ENCODE data around the gene SLC29A3. TPM values are rescaled to one million over a fixed set of nuclear protein-coding genes. Genes with fewer than 3 reads are reported as not detected.
A peak's percentile ranks its signal among the peaks of the same experiment; 100 is the strongest.

SLC29A3 gene
- total and polyA plus RNA-seq, 2 donors from 2014 or later: 5.3 to 5.7 TPM

DNA sequence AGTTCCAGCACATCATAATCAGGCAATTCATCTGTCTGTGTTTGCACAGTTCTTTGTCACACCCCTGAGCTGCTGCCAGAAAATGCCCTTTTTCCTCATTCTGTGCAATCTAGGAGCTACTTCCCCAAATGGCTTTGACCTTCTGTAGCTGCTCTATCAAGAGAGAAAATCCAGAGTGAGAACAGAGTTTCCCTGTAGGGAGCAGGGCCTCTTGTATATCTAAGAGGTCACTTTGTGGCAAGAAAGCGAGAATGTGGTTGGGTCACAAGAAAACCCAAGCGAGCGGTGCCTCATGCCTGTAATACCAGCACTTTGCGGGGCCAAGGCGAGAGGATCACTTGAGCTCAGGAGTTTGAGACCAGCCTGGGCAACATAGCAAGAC lies 24.3 kb downstream of the SLC29A3 start:
- FAIRE-seq (no peak), DNase-seq (no peak)
- TF ChIP-seq, protein P1, sequence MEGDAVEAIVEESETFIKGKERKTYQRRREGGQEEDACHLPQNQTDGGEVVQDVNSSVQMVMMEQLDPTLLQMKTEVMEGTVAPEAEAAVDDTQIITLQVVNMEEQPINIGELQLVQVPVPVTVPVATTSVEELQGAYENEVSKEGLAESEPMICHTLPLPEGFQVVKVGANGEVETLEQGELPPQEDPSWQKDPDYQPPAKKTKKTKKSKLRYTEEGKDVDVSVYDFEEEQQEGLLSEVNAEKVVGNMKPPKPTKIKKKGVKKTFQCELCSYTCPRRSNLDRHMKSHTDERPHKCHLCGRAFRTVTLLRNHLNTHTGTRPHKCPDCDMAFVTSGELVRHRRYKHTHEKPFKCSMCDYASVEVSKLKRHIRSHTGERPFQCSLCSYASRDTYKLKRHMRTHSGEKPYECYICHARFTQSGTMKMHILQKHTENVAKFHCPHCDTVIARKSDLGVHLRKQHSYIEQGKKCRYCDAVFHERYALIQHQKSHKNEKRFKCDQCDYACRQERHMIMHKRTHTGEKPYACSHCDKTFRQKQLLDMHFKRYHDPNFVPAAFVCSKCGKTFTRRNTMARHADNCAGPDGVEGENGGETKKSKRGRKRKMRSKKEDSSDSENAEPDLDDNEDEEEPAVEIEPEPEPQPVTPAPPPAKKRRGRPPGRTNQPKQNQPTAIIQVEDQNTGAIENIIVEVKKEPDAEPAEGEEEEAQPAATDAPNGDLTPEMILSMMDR (IDR thresholded peaks at IDR 0.05; ENCODE audit: borderline replicate concordance, extremely low read depth, insufficient read depth): no peak
- no peaks in the 10 kb centered on the region for H3K27me3 ChIP-seq (ENCODE audit: control insufficient read depth, insufficient read depth, low read length)
- H3K9me3 ChIP-seq (ENCODE audit: control insufficient read depth in 2 of 3, insufficient read depth in 1 of 3, low read length in 3 of 3): no peaks in the 10 kb centered on the region
- intact Hi-C loops (cut with DNase I): no loop called here
- no peaks in the 10 kb centered on the region for H3K36me3 ChIP-seq (ENCODE audit: control insufficient read depth in 2 of 3, insufficient read depth in 3 of 3, low read length in 3 of 3)
- no peaks in the 10 kb centered on the region for H3K4me1 ChIP-seq (ENCODE audit: control insufficient read depth in 2 of 3, insufficient read depth in 2 of 3, low read depth in 1 of 3, low read length in 3 of 3)
- no peak overlapping the region for H3K4me3 ChIP-seq (ENCODE audit: low read length in 3 of 3)
- no peak overlapping the region for H3K9ac ChIP-seq (ENCODE audit: low read length in 3 of 3)
- no peak overlapping the region for H3K27ac ChIP-seq (ENCODE audit: low read depth in 2 of 2, low read length in 2 of 2)

DNA sequence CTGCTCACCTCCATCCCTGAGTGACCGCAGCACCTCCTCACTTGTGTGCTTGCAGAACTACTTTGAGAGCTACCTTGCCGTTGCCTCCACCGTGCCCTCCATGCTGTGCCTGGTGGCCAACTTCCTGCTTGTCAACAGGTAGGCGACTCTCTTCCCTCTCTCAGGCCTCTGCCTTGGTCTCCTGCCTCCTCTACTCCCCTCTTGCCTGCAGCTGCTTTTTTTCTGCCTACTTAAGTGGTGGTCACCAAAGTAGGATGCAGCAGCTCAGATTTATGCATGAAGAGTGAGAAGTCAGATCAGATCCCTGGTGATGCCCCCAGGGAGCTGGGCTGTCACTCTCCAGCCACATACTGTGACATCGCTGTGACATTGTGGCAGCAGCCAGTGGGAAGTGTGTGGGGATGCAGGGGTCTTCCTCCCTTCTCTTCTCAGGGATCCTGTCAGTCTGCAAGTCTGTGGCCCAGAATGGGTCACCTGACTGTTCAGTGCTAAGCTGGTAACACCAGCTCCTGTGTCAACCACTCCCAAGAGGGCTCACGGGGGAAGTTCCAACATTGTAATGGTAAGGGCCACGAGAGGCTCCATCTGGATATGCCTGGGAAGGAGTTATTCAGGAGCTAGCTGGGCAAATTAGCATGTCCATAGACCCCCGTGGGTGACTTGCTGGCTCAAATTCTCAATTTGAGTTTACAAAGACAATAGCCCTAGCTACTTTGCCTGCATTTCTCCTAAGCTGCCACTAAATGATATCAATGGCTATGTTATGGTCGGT lies 25.3 kb downstream of the SLC29A3 start:
- no peaks in the 10 kb centered on the region for H3K4me1 ChIP-seq (ENCODE audit: control insufficient read depth in 2 of 3, insufficient read depth in 2 of 3, low read depth in 1 of 3, low read length in 3 of 3)
- TF ChIP-seq, protein P1 (IDR thresholded peaks at IDR 0.05; ENCODE audit: borderline replicate concordance, extremely low read depth, insufficient read depth): no peak
- intact Hi-C loops (cut with DNase I): no loop called here
- no peak for FAIRE-seq
- no peak overlapping the region for H3K27ac ChIP-seq (ENCODE audit: low read depth in 2 of 2, low read length in 2 of 2)
- no peaks in the 10 kb centered on the region for H3K9me3 ChIP-seq (ENCODE audit: control insufficient read depth in 2 of 3, insufficient read depth in 1 of 3, low read length in 3 of 3)
- no peak for DNase-seq
- H3K4me3 ChIP-seq (ENCODE audit: low read length in 3 of 3): no peak overlapping the region
- H3K27me3 ChIP-seq (ENCODE audit: control insufficient read depth, insufficient read depth, low read length): no peaks in the 10 kb centered on the region
- no peak overlapping the region for H3K9ac ChIP-seq (ENCODE audit: low read length in 3 of 3)
- H3K36me3 ChIP-seq (ENCODE audit: control insufficient read depth in 2 of 3, insufficient read depth in 3 of 3, low read length in 3 of 3): no peaks in the 10 kb centered on the region

DNA sequence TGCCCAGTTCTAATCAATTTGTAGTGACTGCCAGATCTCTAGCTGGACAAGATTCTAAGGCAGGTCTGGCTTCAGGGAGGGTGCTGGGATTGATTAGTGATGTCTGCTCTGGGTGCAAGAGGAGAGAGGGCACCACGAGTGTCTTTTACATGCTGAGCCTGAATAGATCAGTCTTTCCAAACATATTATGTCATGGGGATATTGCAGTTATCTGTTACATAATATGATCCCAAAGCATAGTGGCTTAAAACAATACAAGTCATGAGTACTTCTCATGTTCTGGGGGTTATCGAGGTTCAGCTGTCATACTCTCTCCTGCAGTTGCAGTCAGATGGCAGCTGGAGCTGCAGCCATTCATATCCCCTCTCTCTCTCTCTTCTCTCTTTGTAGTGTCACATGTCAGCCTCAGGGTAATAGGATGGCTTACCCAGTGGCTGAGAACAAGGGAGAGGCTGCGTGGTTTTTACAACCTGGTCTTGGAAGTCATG lies 26.0 kb downstream of the SLC29A3 start:
- FAIRE-seq: no peak
- intact Hi-C loops (cut with DNase I): no loop called here
- peak in 4 of 5 donors; percentile 47 to 68 (median 60) for DNase-seq
- no peaks in the 10 kb centered on the region for H3K27me3 ChIP-seq (ENCODE audit: control insufficient read depth, insufficient read depth, low read length)
- TF ChIP-seq, protein P1 (IDR thresholded peaks at IDR 0.05; ENCODE audit: borderline replicate concordance, extremely low read depth, insufficient read depth): no peak
- no peak overlapping the region for H3K9ac ChIP-seq (ENCODE audit: low read length in 3 of 3)
- H3K9me3 ChIP-seq (ENCODE audit: control insufficient read depth in 2 of 3, insufficient read depth in 1 of 3, low read length in 3 of 3): no peaks in the 10 kb centered on the region
- H3K36me3 ChIP-seq (ENCODE audit: control insufficient read depth in 2 of 3, insufficient read depth in 3 of 3, low read length in 3 of 3): no peaks in the 10 kb centered on the region
- H3K27ac ChIP-seq (ENCODE audit: low read depth in 2 of 2, low read length in 2 of 2): no peak overlapping the region
- no peak overlapping the region for H3K4me3 ChIP-seq (ENCODE audit: low read length in 3 of 3)
- H3K4me1 ChIP-seq (ENCODE audit: control insufficient read depth in 2 of 3, insufficient read depth in 2 of 3, low read depth in 1 of 3, low read length in 3 of 3): no peaks in the 10 kb centered on the region
